ENCODE results near the gene CHKA. TPM values are rescaled to one million over a fixed set of nuclear protein-coding genes. Genes with fewer than 3 reads are reported as not detected.

CHKA gene
- total RNA-seq, 1 experiment from 2014 or later = 63.0 TPM

DNA sequence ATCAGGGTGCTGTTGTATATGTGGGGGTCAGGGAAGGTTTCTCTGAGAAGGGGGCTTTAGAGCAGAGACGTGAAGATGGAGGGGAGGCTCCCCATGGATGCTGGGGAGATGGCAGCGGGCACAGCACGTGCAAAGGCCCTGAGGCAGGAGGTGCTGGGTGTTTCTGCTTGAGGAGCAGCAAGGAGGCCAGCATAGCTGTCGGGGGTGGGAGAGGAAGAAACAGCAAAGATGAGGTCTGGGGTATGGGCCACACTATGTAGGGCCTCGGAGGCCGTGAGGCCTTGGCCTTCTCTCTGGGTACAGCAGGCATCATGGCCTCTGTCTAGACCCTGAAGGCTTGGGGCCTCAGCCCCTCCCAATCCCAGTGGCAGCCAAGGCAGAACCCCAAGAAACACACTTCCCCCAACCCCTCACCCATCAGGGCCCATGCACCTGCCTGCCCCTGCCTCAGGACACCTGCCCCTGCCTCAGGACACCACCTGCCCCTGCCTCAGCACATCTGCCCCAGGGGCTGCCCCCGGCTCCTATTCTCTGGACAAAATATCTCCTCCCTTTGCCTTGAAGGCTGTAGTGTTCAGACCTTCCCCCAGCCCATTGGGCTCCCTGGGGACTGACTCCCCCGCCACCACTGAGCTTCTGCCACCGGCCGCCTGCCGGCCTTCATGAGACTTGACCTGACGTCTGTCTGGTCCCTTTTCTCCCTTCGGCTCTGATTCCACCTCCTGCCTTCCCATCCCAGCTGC is 104.9 kb downstream of the CHKA start:
- Histone ChIP-seq H4K91ac (ENCODE audit: insufficient read length, low read depth, low read length) (no peak overlapping the region), H4K8ac (replicated peaks; ENCODE audit: insufficient read length, low read depth, low read length) (no peak overlapping the region), H3K14ac (ENCODE audit: insufficient read depth, low read length) (no peak overlapping the region), H3K4me2 (ENCODE audit: insufficient read depth, insufficient read length, low read length) (no peak overlapping the region), H3K56ac (ENCODE audit: insufficient read length, low read depth, low read length) (no peak overlapping the region), H3K9me3 (ENCODE audit: control insufficient read depth, low read depth, low read length) (no peaks in the 10 kb centered on the region), H2BK20ac (ENCODE audit: low read depth, low read length, poor library complexity, severe bottlenecking) (no peak overlapping the region), H2BK120ac (ENCODE audit: low read depth, low read length, poor library complexity, severe bottlenecking) (no peak overlapping the region), H2BK12ac (ENCODE audit: insufficient read length, low read depth, low read length) (no peak overlapping the region), H3T11ph (ENCODE audit: low read length) (no peak overlapping the region), H3K9ac (ENCODE audit: extremely low read depth, insufficient read length, low read length) (no peak overlapping the region), H3K79me2 (ENCODE audit: insufficient read depth, low read length) (no peaks in the 10 kb centered on the region), H2AFZ (ENCODE audit: low read length) (no peak overlapping the region), H3K23me2 (ENCODE audit: insufficient read length, low read depth, low read length, poor library complexity, severe bottlenecking) (no peaks in the 10 kb centered on the region), H3K4ac (ENCODE audit: low read depth, low read length) (no peak overlapping the region), H3K27ac (ENCODE audit: insufficient read length, low read depth, low read length) (no peak overlapping the region), H4K5ac (ENCODE audit: insufficient read length, low read depth, low read length) (no peak overlapping the region), H3K18ac (ENCODE audit: insufficient read length, low read depth, low read length) (no peak overlapping the region), H3K79me1 (ENCODE audit: insufficient read depth, low read depth, low read length, poor library complexity, severe bottlenecking) (no peaks in the 10 kb centered on the region), H3K23ac (ENCODE audit: insufficient read length, low read depth, low read length) (no peak overlapping the region), H4K20me1 (ENCODE audit: control insufficient read depth, insufficient read depth, insufficient read length) (no peaks in the 10 kb centered on the region), H3K4me1 (ENCODE audit: insufficient read depth, low read length) (no peaks in the 10 kb centered on the region; the same call in 1 of the 2 replicates), H3K27me3 (ENCODE audit: insufficient read depth, low read length) (no peaks in the 10 kb centered on the region), H2AK5ac (ENCODE audit: insufficient read length, low read length) (no peak overlapping the region), H2BK5ac (ENCODE audit: insufficient read length, low read length) (no peak overlapping the region), H2BK15ac (ENCODE audit: low read depth, low read length) (no peak overlapping the region)
- no peak for DNase-seq
- Mint-ChIP-seq H3K27ac (peak overlapping the region in 1 of 3 experiments; percentile 18; a peak in 2 of 7 replicates), H3K27me3 (ENCODE audit: low read depth) (peaks cover 2% of the 10 kb centered on the region), H3K4me1 (peaks cover 11 to 24% of the 10 kb centered on the region in 2 experiments), H3K4me3 (no peak overlapping the region), H3K9me3 (no peaks in the 10 kb centered on the region), H3K36me3 (ENCODE audit: insufficient read depth in 1 of 3, low read depth in 3 of 3) (no peaks in the 10 kb centered on the region; a peak in 1 of 7 replicates)
- TF ChIP-seq, protein P1, sequence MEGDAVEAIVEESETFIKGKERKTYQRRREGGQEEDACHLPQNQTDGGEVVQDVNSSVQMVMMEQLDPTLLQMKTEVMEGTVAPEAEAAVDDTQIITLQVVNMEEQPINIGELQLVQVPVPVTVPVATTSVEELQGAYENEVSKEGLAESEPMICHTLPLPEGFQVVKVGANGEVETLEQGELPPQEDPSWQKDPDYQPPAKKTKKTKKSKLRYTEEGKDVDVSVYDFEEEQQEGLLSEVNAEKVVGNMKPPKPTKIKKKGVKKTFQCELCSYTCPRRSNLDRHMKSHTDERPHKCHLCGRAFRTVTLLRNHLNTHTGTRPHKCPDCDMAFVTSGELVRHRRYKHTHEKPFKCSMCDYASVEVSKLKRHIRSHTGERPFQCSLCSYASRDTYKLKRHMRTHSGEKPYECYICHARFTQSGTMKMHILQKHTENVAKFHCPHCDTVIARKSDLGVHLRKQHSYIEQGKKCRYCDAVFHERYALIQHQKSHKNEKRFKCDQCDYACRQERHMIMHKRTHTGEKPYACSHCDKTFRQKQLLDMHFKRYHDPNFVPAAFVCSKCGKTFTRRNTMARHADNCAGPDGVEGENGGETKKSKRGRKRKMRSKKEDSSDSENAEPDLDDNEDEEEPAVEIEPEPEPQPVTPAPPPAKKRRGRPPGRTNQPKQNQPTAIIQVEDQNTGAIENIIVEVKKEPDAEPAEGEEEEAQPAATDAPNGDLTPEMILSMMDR (conservative IDR thresholded peaks at IDR 0.05) = no peak
- WGBS (ENCODE audit: extremely low coverage, insufficient read length, low lambda C conversion rate) = no CpG with 5 or more reads among the region's 13 CpGs

Measured in H9 (cell line).